Muscle of back (tissue), 11 donors: ENCODE measurements around the gene RNF224. TPM values are rescaled to one million over a fixed set of nuclear protein-coding genes. Genes with fewer than 3 reads are reported as not detected.

Experiments used
- DNase-seq, 3 donors: peaks; one replicate each; pipeline versions ENCODE4 v3.0.0 to v3.0.0-alpha.2; 2013
- polyA plus RNA-seq, 10 donors: library from polyadenylated mRNA; unstranded; fragments of 120-200 nt; gene quantifications; one replicate each; pipeline ENCODE4 v1.2.1, GENCODE V29; 2013; ENCODE audit not compliant: insufficient read length in 10 of 10

RNF224 gene
- polyA plus RNA-seq, 10 donors = 0.80 to 3.4 (median 1.5) TPM

DNA sequence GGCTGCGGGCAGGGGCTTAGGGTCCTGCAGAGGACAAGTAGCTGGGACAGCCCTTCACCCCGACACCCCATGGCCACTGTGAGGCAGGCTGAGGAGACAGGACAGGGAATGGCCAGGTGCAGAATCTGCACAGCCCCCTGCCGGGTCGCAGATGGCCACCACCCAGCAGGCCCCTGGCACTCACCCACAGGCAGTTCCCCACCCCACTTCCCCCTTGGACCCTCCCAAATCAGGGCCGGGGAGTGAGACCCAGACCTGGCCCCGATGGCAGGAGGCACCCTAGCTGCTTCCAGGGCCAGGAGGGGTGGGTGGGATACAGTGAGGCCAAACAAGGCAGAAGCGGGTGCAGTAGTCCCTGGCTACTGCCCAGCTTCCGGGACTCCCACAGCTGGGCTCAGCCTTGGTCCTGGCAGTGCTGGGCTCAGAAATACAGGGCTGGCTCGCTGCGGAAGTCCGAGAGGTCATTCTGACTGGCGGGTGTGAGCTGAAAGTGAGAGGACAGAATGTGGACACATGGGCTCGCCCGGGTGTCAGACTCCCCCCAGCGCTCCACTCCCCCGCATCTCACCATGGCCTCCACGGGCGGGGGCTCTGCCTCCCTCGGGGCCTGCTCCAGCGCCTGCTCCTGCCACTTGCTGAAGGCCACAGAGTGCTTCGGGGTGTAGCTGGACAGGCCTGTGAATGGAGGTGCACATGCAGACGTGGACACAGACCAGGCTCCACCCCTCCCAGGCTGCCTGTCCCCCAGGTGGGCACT is 35.4 kb upstream of the RNF224 start:
- no peak for DNase-seq

DNA sequence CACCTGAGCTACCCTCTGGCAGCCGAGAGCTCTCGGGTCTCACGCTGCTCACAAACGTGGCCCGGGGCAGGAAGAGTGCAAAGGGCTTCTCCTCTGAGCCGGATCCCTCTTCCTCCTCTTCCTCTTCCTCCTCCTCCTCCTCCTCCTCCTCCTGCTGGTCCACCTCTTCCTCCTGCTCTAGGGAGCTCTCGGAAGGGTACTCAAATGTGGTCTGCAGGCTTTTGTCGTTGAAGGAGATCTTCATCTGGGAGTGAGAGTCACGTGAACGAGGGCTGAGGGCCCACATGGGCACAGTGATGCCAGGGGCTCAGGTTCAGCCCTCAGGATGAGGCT is 34.9 kb upstream of the RNF224 start:
- no peak for DNase-seq

- DNase-seq = no peak
Measured at GRCh38 chr9:137192859-137193258, 34.4 kb upstream of the RNF224 start.

DNA sequence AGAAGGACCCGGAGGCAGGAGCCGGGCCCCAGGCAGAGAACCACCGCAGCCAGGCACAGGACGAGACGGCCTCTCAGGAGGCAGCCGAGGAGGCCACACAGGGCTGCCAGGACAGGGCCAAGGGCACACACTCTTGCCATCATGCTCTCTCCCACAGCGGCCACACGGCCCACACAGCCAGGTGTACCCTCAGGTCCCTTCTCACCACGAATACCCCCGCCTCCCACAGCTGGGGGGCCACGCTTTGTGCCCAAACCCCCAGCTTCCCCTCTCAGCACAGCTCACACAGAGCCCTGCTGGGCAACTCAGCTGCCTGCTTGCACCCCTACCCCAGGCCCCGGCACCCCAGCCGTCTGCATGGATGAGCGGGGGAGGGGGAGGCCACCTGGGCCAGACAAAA is 33.5 kb upstream of the RNF224 start:
- no peak for DNase-seq

- no peak for DNase-seq
Measured at GRCh38 chr9:137194388-137194787, 32.9 kb upstream of the RNF224 start.

DNA sequence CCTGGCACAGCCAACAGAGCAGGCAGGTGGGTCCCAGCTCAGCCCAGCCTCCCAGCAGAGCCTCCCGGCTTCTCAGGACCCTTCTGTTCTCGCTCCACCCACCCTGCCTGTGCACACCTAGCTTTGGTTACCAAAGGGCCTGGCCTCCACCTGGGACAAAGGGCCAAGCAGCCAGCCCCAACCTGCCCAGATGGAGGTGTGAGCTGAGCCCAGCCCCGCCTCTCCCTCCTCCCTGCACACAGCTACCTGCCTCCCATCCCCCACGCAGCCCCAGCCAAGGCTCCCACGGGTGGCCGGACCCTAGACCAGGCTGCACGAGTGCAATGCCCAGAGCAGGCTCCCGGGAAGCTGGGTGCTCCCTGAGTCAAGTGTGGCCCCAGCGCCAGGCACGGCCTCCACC is 32.4 kb upstream of the RNF224 start:
- no peak for DNase-seq

GRCh38 chr9:137195525-137196220 is 31.6 kb upstream of the RNF224 start:
- DNase-seq = no peak

DNA sequence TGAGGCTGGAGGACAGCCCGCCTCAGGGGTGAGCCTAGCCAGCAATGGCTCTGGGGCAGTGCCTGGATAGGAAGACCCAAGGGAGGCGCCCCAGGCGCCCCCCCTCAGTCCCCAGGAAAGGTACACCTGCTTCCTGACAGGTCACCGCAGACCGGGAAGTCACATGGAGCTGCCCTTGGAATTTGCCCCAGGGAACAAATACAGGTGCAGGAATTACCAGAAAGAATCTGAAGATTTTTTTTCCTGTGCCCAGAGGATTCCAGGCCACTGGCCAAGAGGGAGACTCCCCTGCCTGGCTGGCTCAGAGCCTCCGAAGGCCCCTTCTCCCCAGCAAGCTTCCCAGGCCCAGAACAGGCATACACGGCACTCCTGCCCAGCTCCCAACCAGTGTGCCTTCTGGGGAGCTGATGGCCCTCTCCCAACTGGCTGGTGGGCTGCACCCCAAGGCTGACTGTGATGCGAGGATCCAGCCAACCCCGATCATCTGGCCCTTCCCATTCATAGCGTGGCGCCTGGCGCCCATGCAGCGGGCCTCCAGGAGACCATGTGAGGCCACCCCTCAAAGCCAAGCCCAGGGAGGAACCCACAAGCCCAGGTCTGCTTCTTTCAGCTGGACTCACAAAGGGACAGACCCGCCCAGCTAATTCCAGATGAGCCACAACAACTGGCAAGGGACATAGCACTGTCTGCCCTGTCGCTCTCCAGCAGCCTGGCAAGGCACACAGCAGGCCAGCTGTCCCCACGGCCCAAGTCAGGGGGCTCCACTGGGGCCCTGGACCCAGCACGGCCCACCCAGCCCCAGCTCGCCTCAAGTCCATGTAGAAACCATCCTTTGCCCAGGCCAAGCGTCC is 29.0 kb upstream of the RNF224 start:
- no peak for DNase-seq

GRCh38 chr9:137198902-137199283 is 28.4 kb upstream of the RNF224 start:
- no peak for DNase-seq

GRCh38 chr9:137199411-137200121 is 27.7 kb upstream of the RNF224 start:
- no peak for DNase-seq

- DNase-seq = peak; percentile 98 to 99 (median 98)
Measured at GRCh38 chr9:137200311-137201204, 26.7 kb upstream of the RNF224 start, which contains the start of gene TPRN. Gene TPRN (minus strand): TSS chr9:137200741. CDS start chr9:137200711, 30 bp downstream.

- DNase-seq = no peak
Measured at GRCh38 chr9:137201205-137201868, 26.0 kb upstream of the RNF224 start.

GRCh38 chr9:137202966-137203365 is 24.3 kb upstream of the RNF224 start:
- DNase-seq = no peak

- DNase-seq = no peak
Measured at GRCh38 chr9:137204731-137205125, 22.6 kb upstream of the RNF224 start.

GRCh38 chr9:137205126-137206069 is 21.9 kb upstream of the RNF224 start, which contains the start of the genes NDOR1 and TMEM203:
Gene NDOR1 (plus strand): TSS chr9:137205700. CDS start chr9:137205778, 78 bp downstream.
Gene TMEM203 (minus strand): TSS chr9:137205648. CDS start chr9:137205414, 234 bp downstream.
- peak; percentile 86 to 96 (median 94) for DNase-seq

DNA sequence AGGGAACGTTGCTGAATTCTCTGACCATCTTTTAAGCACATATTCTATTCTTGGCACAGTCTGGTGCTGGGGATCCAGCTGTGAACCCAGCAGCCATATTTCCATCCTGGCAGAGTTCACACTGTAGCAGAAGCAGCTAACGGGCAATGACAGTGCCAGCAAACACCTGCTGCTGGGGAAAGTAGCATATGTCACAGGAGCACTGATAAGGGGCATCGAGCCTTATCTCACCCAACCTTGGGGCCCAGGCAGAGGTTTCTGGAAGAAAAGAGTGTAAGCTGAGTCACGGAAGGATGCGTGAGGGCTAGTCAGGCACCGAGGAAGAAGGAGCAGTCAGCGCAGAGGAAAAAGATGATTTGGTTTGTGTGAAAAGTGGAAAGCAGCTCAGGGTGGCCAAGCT is 20.7 kb upstream of the RNF224 start:
- no peak for DNase-seq

- DNase-seq = no peak
Measured at GRCh38 chr9:137211532-137211931, 15.8 kb upstream of the RNF224 start.

GRCh38 chr9:137212520-137212919 is 14.8 kb upstream of the RNF224 start:
- DNase-seq = no peak
